Omental fat pad (tissue), 4 donors: ENCODE measurements around the gene ATG14. TPM values are rescaled to one million over a fixed set of nuclear protein-coding genes. Genes with fewer than 3 reads are reported as not detected.

Experiments used
- ATAC-seq: fragments of 150-250 bp; one replicate; pipeline ENCODE4 v1.9.1; 2016; ENCODE audit warnings: mild to moderate bottlenecking, moderate library complexity; ENCODE audit not compliant: low FRiP score
- DNase-seq: peaks from one replicate; pipeline ENCODE4 v3.0.0-alpha.2; 2019; ENCODE audit warnings: low spot score
- total RNA-seq, 4 donors: library from RNA; depleted of rRNA; stranded (reverse); fragments of >200 nt; gene quantifications; one replicate each; pipeline ENCODE4 v1.1.0, GENCODE V29; 2016
- TF ChIP-seq, protein P1 (sequence below), 3 donors: fragments of 450-650 bp; IDR thresholded peaks; one replicate each; pipeline ENCODE4 v1.5.1; 2016 to 2017; ENCODE audit warnings: antibody characterized with exemption in 3 of 3, mild to moderate bottlenecking in 3 of 3, moderate library complexity in 2 of 3

ATG14 gene
- total RNA-seq, 4 donors from 2014 or later: 7.3 to 14.8 (median 8.0) TPM

DNA sequence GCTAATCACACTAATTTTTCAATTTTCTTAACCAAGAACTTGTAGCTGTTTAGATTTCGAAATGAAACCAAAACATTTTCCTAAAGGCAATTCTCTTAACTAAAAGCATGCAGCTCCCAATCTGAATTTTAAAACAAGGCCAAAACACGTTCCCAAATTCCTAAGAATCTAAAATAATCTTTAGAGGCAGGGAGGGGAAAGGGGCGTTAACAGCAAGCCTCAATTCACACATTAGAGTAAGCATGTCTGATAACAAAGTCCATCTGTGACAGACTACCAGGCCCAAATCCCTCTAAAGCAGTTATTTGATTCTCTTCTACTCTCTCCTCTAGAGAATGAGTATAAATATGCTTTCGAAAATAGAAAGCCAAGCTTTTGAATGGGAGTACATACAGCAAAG is 754 bp downstream of the ATG14 start:
- ATAC-seq (no peak), DNase-seq (no peak)
- TF ChIP-seq, protein P1, sequence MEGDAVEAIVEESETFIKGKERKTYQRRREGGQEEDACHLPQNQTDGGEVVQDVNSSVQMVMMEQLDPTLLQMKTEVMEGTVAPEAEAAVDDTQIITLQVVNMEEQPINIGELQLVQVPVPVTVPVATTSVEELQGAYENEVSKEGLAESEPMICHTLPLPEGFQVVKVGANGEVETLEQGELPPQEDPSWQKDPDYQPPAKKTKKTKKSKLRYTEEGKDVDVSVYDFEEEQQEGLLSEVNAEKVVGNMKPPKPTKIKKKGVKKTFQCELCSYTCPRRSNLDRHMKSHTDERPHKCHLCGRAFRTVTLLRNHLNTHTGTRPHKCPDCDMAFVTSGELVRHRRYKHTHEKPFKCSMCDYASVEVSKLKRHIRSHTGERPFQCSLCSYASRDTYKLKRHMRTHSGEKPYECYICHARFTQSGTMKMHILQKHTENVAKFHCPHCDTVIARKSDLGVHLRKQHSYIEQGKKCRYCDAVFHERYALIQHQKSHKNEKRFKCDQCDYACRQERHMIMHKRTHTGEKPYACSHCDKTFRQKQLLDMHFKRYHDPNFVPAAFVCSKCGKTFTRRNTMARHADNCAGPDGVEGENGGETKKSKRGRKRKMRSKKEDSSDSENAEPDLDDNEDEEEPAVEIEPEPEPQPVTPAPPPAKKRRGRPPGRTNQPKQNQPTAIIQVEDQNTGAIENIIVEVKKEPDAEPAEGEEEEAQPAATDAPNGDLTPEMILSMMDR (IDR thresholded peaks at IDR 0.05): no peak

DNA sequence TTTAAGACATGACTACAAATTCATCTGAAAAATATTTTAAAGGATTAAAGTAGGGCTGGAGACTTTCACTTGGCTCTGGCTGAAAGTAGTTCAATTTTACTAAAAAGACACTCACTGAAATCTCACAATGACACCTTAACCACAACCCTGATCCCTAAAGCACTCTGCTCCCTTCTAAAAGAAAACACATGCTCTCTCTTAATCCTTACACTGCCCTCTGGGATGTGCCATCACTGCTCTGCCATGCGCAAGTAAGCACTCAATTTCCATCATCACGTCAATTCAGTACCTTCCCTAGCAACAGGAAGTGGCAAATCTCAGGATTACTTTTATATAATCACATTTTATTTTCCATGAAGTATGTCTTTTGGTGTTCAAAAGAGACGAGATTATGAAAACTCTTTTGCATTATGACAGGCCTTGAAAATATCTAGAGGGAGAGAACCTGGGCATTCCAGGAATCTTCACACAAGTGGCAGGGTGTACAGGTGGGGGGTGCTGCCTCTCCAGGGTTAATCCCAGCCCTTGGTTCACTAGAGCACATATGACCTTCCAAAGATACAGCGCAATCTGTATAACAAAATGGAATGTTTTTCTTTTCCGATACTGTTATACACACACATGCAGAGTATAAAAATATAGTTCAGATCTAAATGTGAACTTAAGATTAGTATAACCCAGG is 7.3 kb downstream of the ATG14 start:
- DNase-seq (no peak), ATAC-seq (no peak)
- TF ChIP-seq, protein P1 (IDR thresholded peaks at IDR 0.05): no peak

DNA sequence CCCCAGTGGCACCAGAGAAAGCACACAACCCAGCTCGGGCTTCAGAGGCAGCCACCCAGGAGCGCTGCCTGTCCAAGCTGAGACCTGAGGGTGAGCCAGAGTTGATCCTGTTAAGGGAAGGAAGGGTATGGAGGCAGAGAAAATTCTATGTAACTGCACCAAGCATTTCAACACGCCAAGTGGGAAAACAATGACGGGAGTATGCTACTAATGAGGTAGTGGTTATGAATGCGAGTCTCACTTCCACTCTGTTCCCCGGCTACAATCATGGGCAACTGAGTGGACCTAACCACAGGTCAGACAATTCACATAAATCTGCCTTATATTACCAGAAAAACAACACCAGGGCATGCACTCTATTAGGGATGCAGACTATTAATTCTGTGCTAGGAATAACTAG is 9.9 kb downstream of the ATG14 start:
- ATAC-seq (no peak), DNase-seq (no peak)
- TF ChIP-seq, protein P1 (IDR thresholded peaks at IDR 0.05): no peak

DNA sequence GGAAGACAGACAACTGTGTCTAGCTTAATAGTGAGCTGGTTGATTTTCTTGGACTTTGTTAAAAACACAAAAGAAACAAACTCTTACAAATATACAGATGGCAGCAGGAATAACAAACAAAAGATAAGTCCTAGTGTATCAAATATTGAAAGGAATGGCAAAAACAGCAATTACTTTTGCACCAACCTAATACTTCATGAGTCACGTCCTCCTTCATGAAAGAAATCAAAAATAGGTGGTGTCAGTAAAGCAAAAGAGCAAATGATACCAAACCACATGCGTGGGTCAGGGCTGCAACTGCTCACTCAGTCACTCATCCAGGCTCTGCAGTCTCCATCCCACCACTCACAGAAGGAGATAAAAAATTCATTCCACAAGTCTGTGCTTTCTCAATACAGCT is 11.8 kb downstream of the ATG14 start:
- DNase-seq: no peak
- ATAC-seq: no peak

DNA sequence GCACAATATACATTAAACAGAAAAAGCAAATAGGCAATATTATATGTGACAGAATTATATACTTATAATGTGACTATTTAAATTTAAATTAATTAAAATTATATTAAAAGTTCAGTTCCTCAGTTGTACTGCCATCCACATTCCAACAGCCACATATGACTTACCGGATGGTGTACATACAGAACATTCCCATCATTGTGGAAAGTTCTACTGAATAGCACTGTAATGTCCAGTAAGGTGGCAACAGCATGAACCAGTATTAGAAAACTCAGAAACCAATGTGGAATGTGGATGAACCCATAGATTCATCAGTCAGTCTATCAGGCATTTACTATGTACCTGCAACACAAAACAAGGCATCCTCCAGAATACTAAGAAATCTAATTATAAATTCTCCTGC is 12.4 kb downstream of the ATG14 start:
- DNase-seq: no peak
- TF ChIP-seq, protein P1 (IDR thresholded peaks at IDR 0.05): no peak
- ATAC-seq: no peak

More for the DNA sequence above, 11.8 kb downstream of the ATG14 start:
- TF ChIP-seq, protein P1 (IDR thresholded peaks at IDR 0.05): no peak

DNA sequence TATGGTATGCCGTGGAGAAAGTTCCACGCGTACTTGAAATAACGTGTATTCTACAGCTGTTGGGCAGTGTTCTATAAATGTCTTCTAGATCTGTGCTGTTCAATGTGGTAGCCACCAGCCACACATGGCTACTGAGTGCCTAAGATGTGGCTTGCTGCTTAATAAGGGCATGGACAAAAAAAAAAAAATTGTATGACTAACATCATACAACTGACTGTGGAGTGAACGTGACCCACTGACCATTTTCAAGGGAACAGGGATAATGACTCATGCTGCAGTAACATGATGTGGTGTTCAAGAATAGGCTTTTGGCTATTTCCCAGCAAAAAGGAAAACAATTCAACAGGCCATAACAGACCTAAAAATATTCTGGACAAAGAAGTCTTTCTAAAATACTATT is 13.0 kb downstream of the ATG14 start:
- TF ChIP-seq, protein P1 (IDR thresholded peaks at IDR 0.05): no peak
- ATAC-seq (peak; percentile 48), DNase-seq (no peak)

DNA sequence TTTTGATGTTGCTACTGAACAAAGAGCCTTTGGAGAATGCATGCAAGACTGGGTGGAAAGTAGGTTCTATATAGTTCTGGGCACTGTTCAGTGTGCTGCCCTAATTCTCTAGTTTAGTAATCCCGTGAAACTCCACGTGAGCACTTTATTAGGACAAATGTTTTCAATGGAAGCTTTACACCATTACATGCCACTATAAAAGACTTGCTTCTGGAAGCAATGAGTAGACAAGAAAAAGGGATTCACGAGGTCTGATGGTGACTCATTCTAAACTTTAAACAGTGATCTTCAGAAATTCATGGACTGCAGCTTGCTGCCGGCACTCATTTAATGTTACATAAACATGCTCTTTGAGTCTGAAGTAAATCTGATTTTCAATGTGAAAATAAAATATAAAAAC is 22.3 kb downstream of the ATG14 start:
- TF ChIP-seq, protein P1 (IDR thresholded peaks at IDR 0.05): no peak
- ATAC-seq: no peak

More for the DNA sequence above, 22.3 kb downstream of the ATG14 start:
- no peak for DNase-seq
